HepG2 (cell line): ENCODE data around the gene GRID1. TPM values are rescaled to one million over a fixed set of nuclear protein-coding genes. Genes with fewer than 3 reads are reported as not detected.

Experiments
- ATAC-seq: fragments of 200-7000 bp; cut with Tn5 transposase; 3 replicates; pipeline ENCODE4 v1.9.1; 2020; ENCODE audit warnings: mild to moderate bottlenecking, moderate library complexity
- BruUV-seq: library from RNA; stranded (reverse); fragments of 400-500 nt; replicated peaks from 2 replicates; lab custom pipeline; 2021; lab: Mats Ljungman, UMichigan
- CTCF ChIA-PET: fragments of 300-600 bp; formaldehyde crosslinking; extraction: SDS; loops from one replicate; lab custom pipeline; 2021; ENCODE audit warnings: low total read pairs, inconsistent platforms, low intra/inter-chr PET ratio; lab: Yijun Ruan, JAX
- POLR2A ChIA-PET: fragments of 350-600 bp; sonication (Branson Sonifier 250); formaldehyde crosslinking; loops from one replicate; lab custom pipeline; 2020; ENCODE audit warnings: antibody characterized with exemption, inconsistent platforms; lab: Yijun Ruan, JAX
- DNase-seq: peaks from one replicate; pipeline ENCODE4 v3.0.0-alpha.2; 2015; ENCODE audit warnings: low spot score
- FAIRE-seq: peaks from 3 replicates; lab custom pipeline; 2011; peaks lifted over from hg19 to GRCh38; lab: Jason Lieb, UNC
- H2AFZ ChIP-seq: one replicate; pipeline ENCODE4 v1.6.1; 2011; ENCODE audit warnings: low read length, inconsistent platforms
- H3K27ac ChIP-seq: fragments of 300-600 bp; 3 replicates; pipeline ENCODE4 v1.8.0; 2011; ENCODE audit warnings: mixed run types, mild to moderate bottlenecking, mixed read lengths, low read length, inconsistent platforms; ENCODE audit not compliant: insufficient read depth; ENCODE audit errors: extremely low read length
- H3K27me3 ChIP-seq, 2 experiments: fragments of 200-600 bp in 1 of 2; 2 replicates in 1 of 2; 3 replicates in 1 of 2; pipeline versions ENCODE4 v1.6.0 to v1.8.0; 2011; ENCODE audit warnings: low read length in 2 of 2, mild to moderate bottlenecking in 2 of 2, moderate library complexity in 2 of 2, inconsistent platforms in 1 of 2; ENCODE audit not compliant: insufficient read depth in 2 of 2, control insufficient read depth in 1 of 2
- H3K36me3 ChIP-seq, 2 experiments: fragments of 200-600 bp in 1 of 2; replicated peaks in 1 of 2; 2 replicates in 1 of 2; 3 replicates in 1 of 2; pipeline versions ENCODE4 v1.5.1 to v1.8.0; 2011; ENCODE audit warnings: low read length in 2 of 2, inconsistent platforms in 1 of 2; ENCODE audit not compliant: insufficient read depth in 2 of 2, control insufficient read depth in 1 of 2
- H3K4me1 ChIP-seq: 2 replicates; pipeline ENCODE4 v1.5.1; 2012; ENCODE audit warnings: low read length, inconsistent platforms; ENCODE audit not compliant: insufficient read depth
- H3K4me2 ChIP-seq: 2 replicates; pipeline ENCODE4 v1.6.0; 2011; ENCODE audit warnings: low read depth, low read length, inconsistent platforms
- H3K4me3 ChIP-seq, 3 experiments: fragments of 200-600 bp in 1 of 3; sonication (generic), shearing (Covaris generic) in 1 of 3; replicated peaks in 1 of 3; 2 replicates each; pipeline ENCODE4 v1.5.1; 2011 to 2016; ENCODE audit warnings: low read length in 3 of 3, inconsistent platforms in 2 of 3, low read depth in 2 of 3, mild to moderate bottlenecking in 2 of 3, control low read depth in 1 of 3, mixed read lengths in 1 of 3; ENCODE audit not compliant: insufficient read depth in 1 of 3
- H3K79me2 ChIP-seq: one replicate; pipeline ENCODE4 v1.6.1; 2011; ENCODE audit warnings: low read length, inconsistent platforms; ENCODE audit not compliant: insufficient read depth
- H3K9ac ChIP-seq: 2 replicates; pipeline ENCODE4 v1.6.0; 2011; ENCODE audit warnings: mild to moderate bottlenecking, low read depth, low read length, inconsistent platforms; ENCODE audit not compliant: insufficient read depth
- H3K9me3 ChIP-seq: 2 replicates; pipeline ENCODE4 v1.5.1; 2012; ENCODE audit warnings: mild to moderate bottlenecking, low read length
- H4K20me1 ChIP-seq: 2 replicates; pipeline ENCODE4 v1.6.0; 2011; ENCODE audit warnings: inconsistent platforms, mild to moderate bottlenecking, low read length, moderate library complexity; ENCODE audit not compliant: insufficient read depth
- HOXA9 ChIP-seq: sonication (generic); formaldehyde crosslinking; IDR thresholded peaks from 2 replicates; pipeline ENCODE4 v1.8.1; 2022; ENCODE audit warnings: missing genetic modification reagents, mild to moderate bottlenecking, moderate library complexity, borderline replicate concordance
- HOXD1 ChIP-seq: sonication (generic); formaldehyde crosslinking; IDR thresholded peaks from 2 replicates; pipeline ENCODE4 v1.5.0; 2020; ENCODE audit warnings: missing genetic modification reagents
- MED1 ChIP-seq: sonication (generic); formaldehyde crosslinking; IDR thresholded peaks from 2 replicates; pipeline ENCODE4 v1.4.0; 2020; ENCODE audit warnings: missing genetic modification reagents
- MYC ChIP-seq: sonication (generic); formaldehyde crosslinking; IDR thresholded peaks from 2 replicates; pipeline ENCODE4 v1.9.0; 2021; ENCODE audit warnings: missing genetic modification reagents, borderline replicate concordance
- PAX8 ChIP-seq: sonication (generic); formaldehyde crosslinking; IDR thresholded peaks from 2 replicates; pipeline ENCODE4 v1.8.0; 2022; ENCODE audit warnings: mild to moderate bottlenecking, missing genetic modification reagents, borderline replicate concordance
- SMAD1 ChIP-seq: sonication (generic); formaldehyde crosslinking; IDR thresholded peaks from 2 replicates; pipeline ENCODE4 v1.4.0; 2020; ENCODE audit warnings: missing genetic modification reagents, low read depth, mild to moderate bottlenecking, borderline replicate concordance
- SNAPC2 ChIP-seq: sonication (generic); formaldehyde crosslinking; IDR thresholded peaks from 2 replicates; pipeline ENCODE4 v1.8.1; 2022; ENCODE audit warnings: mild to moderate bottlenecking, missing genetic modification reagents
- UBTF ChIP-seq: sonication (generic); formaldehyde crosslinking; IDR thresholded peaks from 2 replicates; pipeline ENCODE4 v1.4.0; 2020; ENCODE audit warnings: mild to moderate bottlenecking, missing genetic modification reagents
- ZBTB7B ChIP-seq: sonication (generic); formaldehyde crosslinking; IDR thresholded peaks from 2 replicates; pipeline ENCODE4 v1.4.0; 2020; ENCODE audit warnings: missing genetic modification reagents
- ZNF224 ChIP-seq: sonication (generic); formaldehyde crosslinking; IDR thresholded peaks from 2 replicates; pipeline ENCODE4 v1.5.0; 2020; ENCODE audit warnings: mild to moderate bottlenecking, missing genetic modification reagents
- ZNF329 ChIP-seq: sonication (generic); formaldehyde crosslinking; IDR thresholded peaks from 2 replicates; pipeline ENCODE4 v1.9.0; 2021; ENCODE audit warnings: low read depth, mild to moderate bottlenecking, missing genetic modification reagents
- ZNF382 ChIP-seq: sonication (generic); formaldehyde crosslinking; IDR thresholded peaks from 2 replicates; pipeline ENCODE4 v1.5.0; 2020; ENCODE audit warnings: missing genetic modification reagents, mild to moderate bottlenecking, borderline replicate concordance
- ZNF577 ChIP-seq: sonication (generic); formaldehyde crosslinking; IDR thresholded peaks from 2 replicates; pipeline ENCODE4 v1.4.0; 2020; ENCODE audit warnings: mild to moderate bottlenecking, low read depth, missing genetic modification reagents, borderline replicate concordance
- ZNF646 ChIP-seq: sonication (generic); formaldehyde crosslinking; IDR thresholded peaks from 2 replicates; pipeline ENCODE4 v1.9.0; 2021; ENCODE audit warnings: mild to moderate bottlenecking, missing genetic modification reagents
- ZSCAN9 ChIP-seq: IDR thresholded peaks from 2 replicates; pipeline ENCODE4 v1.6.1; 2016; ENCODE audit warnings: borderline replicate concordance
- WGBS: methylation state at CpG from one replicate; pipeline ENCODE4 v1.1.6; 2017; ENCODE audit warnings: low lambda C conversion rate; 5-methylcytosine and 5-hydroxymethylcytosine counted together
- in situ Hi-C: cut with HindIII; loops from 2 replicates; pipeline ENCODE4 v1.10.0; 2017; ENCODE audit warnings: low pct_unique_long_range_greater_than_20kb; ENCODE audit not compliant: extremely low pct_ligation_motif_present
- intact Hi-C: fragments of 100-400 bp; cut with micrococcal nuclease; formaldehyde crosslinking; loops from one replicate; pipeline ENCODE4 v1.10.0; 2022; ENCODE audit not compliant: unreplicated experiment
- polyA plus RNA-seq, 8 experiments: library from polyadenylated mRNA; depleted of rRNA in 3 of 8; stranded (reverse) in 7 of 8; unstranded in 1 of 8; fragments of >200 nt; fragmentation: Illumina TruSeq in 4 of 8; extraction: Trizol in 4 of 8; gene quantifications; 2 replicates each; pipeline versions ENCODE4 v1.2.1 to v1.2.3, GENCODE V29; 2011 to 2016; ENCODE audit warnings: low read depth in 4 of 8, missing spikeins in 1 of 8, mixed read lengths in 1 of 8; ENCODE audit not compliant: insufficient read depth in 1 of 8
- total RNA-seq, 5 experiments: library from RNA; depleted of rRNA; stranded (reverse); fragments of >200 nt; fragmentation: Illumina TruSeq; extraction: Trizol; gene quantifications; 2 replicates each; pipeline ENCODE4 v1.2.3, GENCODE V29; 2016; ENCODE audit warnings: low read depth in 1 of 5

GRID1 gene
- total and polyA plus RNA-seq, 2 of the 13 experiments (the other 11 are each of a cell fraction or from before 2014, with no cell fraction given) = 0.05 TPM; not detected in 1

GRCh38 chr10:86064219-86064618 is 302.4 kb downstream of the GRID1 start (continued):
- no peak for TF ChIP-seq ZNF646 (CRISPR knock-in tag)

GRCh38 chr10:86063341-86063740 is 303.3 kb downstream of the GRID1 start:
- Histone ChIP-seq H3K27me3 (peaks cover 2 to 3% of the 10 kb centered on the region in 2 experiments; a peak in 3 of 5 replicates), H4K20me1 (0 out of 2 replicates have a peak, but pooled peaks cover 2% of the 10 kb centered on the region), H3K4me3 (no peak overlapping the region), H3K27ac (no peak overlapping the region), H3K9ac (no peak overlapping the region), H3K4me1 (no peaks in the 10 kb centered on the region), H2AFZ (no peak overlapping the region), H3K4me2 (no peak overlapping the region), H3K36me3 (no peaks in the 10 kb centered on the region), H3K9me3 (no peaks in the 10 kb centered on the region), H3K79me2 (no peaks in the 10 kb centered on the region)
- 0% methylated on average over 1 of the region's 1 CpG for WGBS
- ATAC-seq (no peak), FAIRE-seq (no peak), DNase-seq (no peak)
- CTCF ChIA-PET = no interaction called here
- intact Hi-C loops = no loop called here
- POLR2A ChIA-PET = no interaction called here
- BruUV-seq = no TSS peak
- in situ Hi-C loops = no loop called here
- TF ChIP-seq ZNF329 (CRISPR knock-in tag) (no peak), ZNF224 (CRISPR knock-in tag) (no peak), MED1 (CRISPR knock-in tag) (no peak), ZSCAN9 (no peak), ZNF382 (CRISPR knock-in tag) (no peak), SNAPC2 (no peak), SMAD1 (CRISPR knock-in tag) (no peak), ZNF577 (no peak), HOXD1 (CRISPR knock-in tag) (no peak), ZBTB7B (CRISPR knock-in tag) (no peak), MYC (CRISPR knock-in tag) (no peak), UBTF (CRISPR knock-in tag) (no peak), HOXA9 (CRISPR knock-in tag) (no peak), PAX8 (no peak)
